Gastrocnemius medialis (tissue), 4 donors: ENCODE results near the gene DCP1B. TPM values are rescaled to one million over a fixed set of nuclear protein-coding genes. Genes with fewer than 3 reads are reported as not detected.

ENCODE experiments used
- ATAC-seq, 2 donors: fragments of 150-250 bp; one replicate each; pipeline ENCODE4 v1.9.1; 2016
- DNase-seq, 2 donors: peaks; one replicate each; pipeline ENCODE4 v3.0.0-alpha.2; 2019
- H3K27ac ChIP-seq, 4 donors: fragments of 200-600 bp; sonication (generic); 1 replicate in 1 of 4; 2 replicates in 3 of 4; pipeline ENCODE4 v1.5.1; 2016 to 2018; ENCODE audit warnings: mild to moderate bottlenecking in 2 of 4, moderate library complexity in 1 of 4
- H3K27me3 ChIP-seq, 3 donors: fragments of 200-600 bp; sonication (generic) in 2 of 3; 1 replicate in 1 of 3; 2 replicates in 2 of 3; pipeline versions ENCODE4 v1.5.1 to v1.6.0; 2016 to 2019; ENCODE audit warnings: mild to moderate bottlenecking in 1 of 3, moderate library complexity in 1 of 3
- H3K36me3 ChIP-seq, 2 donors: fragments of 200-600 bp; sonication (generic) in 1 of 2; one replicate each; pipeline ENCODE4 v1.5.1; 2017 to 2018
- H3K4me1 ChIP-seq, 2 donors: fragments of 200-600 bp; sonication (generic) in 1 of 2; one replicate each; pipeline ENCODE4 v1.5.1; 2016 to 2017; ENCODE audit warnings: mild to moderate bottlenecking in 2 of 2
- H3K4me3 ChIP-seq, 4 donors: fragments of 200-600 bp; sonication (generic) in 3 of 4; 1 replicate in 1 of 4; 2 replicates in 3 of 4; pipeline ENCODE4 v1.5.1; 2016 to 2019; ENCODE audit warnings: mild to moderate bottlenecking in 2 of 4
- H3K9me3 ChIP-seq, 3 donors: fragments of 200-600 bp; sonication (generic) in 2 of 3; 1 replicate in 1 of 3; 2 replicates in 2 of 3; pipeline ENCODE4 v1.5.1; 2016 to 2019
- POLR2A ChIP-seq, 2 donors: fragments of 450-650 bp; IDR thresholded peaks; one replicate each; pipeline ENCODE4 v1.6.1; 2017; ENCODE audit warnings: antibody characterized with exemption in 2 of 2, mild to moderate bottlenecking in 2 of 2, moderate library complexity in 2 of 2
- in situ Hi-C, 4 donors: fragments of 200-750 bp; cut with MboI; loops; one replicate each; pipeline versions ENCODE4 v1.15.0 to v1.8.0; 2017; ENCODE audit warnings: low sequenced_read_pairs in 4 of 4
- intact Hi-C: fragments of 100-400 bp; cut with DNase I; formaldehyde crosslinking; loops from one replicate; pipeline ENCODE4 v1.15.1; 2023; ENCODE audit warnings: low total_unique reads
- total RNA-seq, 4 donors: library from RNA; depleted of rRNA; stranded (reverse); fragments of >200 nt; gene quantifications; one replicate each; pipeline versions ENCODE4 v1.1.0 to v1.2.3, GENCODE V29; 2016
- TF ChIP-seq, protein P1 (sequence below), 5 experiments: fragments of 450-650 bp in 3 of 5; fragments of 200-600 bp in 2 of 5; sonication (generic) in 2 of 5; IDR thresholded peaks in 4 of 5; conservative IDR thresholded peaks in 1 of 5; 1 replicate in 4 of 5; 2 replicates in 1 of 5; pipeline ENCODE4 v1.5.1; 2016 to 2019; ENCODE audit warnings: antibody characterized with exemption in 5 of 5, mild to moderate bottlenecking in 3 of 5, moderate library complexity in 3 of 5

The DCP1B gene
- total RNA-seq, 4 donors from 2014 or later, result 11.5 to 13.5 (median 12.4) TPM

DNA sequence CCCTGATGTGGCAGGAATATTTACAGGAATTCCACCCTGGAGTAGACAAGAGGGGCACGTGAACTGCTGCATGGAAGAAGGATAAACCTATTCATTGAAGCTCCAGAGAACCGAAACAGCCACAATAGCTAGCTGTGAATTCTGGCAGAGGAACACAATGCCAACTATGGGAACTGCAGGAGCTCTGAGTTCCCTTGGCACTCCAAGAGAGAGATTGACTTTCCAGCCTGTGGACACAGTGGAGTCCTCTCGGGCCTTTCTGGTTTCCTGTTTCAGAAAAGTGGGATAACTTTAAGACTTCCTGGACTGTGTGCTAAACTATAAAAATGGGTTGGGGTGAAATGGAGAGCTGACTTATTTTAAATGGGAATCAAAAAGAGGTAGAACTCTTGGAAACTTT, 97.7 kb downstream of the DCP1B start:
- peak overlapping the region in 2 of 4 donors; percentile 13 to 46 for H3K27ac ChIP-seq
- H3K36me3 ChIP-seq, result no peaks in the 10 kb centered on the region
- no peak overlapping the region for H3K4me3 ChIP-seq
- DNase-seq (no peak), ATAC-seq (peak in 1 of 2 donors; percentile 92)
- in situ Hi-C loops, result no loop called here
- peaks cover 7 to 17% of the 10 kb centered on the region in 2 donors for H3K4me1 ChIP-seq
- H3K27me3 ChIP-seq, result no peaks in the 10 kb centered on the region
- no peak for TF ChIP-seq POLR2A (IDR thresholded peaks at IDR 0.05)
- TF ChIP-seq, protein P1, sequence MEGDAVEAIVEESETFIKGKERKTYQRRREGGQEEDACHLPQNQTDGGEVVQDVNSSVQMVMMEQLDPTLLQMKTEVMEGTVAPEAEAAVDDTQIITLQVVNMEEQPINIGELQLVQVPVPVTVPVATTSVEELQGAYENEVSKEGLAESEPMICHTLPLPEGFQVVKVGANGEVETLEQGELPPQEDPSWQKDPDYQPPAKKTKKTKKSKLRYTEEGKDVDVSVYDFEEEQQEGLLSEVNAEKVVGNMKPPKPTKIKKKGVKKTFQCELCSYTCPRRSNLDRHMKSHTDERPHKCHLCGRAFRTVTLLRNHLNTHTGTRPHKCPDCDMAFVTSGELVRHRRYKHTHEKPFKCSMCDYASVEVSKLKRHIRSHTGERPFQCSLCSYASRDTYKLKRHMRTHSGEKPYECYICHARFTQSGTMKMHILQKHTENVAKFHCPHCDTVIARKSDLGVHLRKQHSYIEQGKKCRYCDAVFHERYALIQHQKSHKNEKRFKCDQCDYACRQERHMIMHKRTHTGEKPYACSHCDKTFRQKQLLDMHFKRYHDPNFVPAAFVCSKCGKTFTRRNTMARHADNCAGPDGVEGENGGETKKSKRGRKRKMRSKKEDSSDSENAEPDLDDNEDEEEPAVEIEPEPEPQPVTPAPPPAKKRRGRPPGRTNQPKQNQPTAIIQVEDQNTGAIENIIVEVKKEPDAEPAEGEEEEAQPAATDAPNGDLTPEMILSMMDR (IDR thresholded peaks at IDR 0.05 in 4 of 5, conservative IDR thresholded peaks at IDR 0.05 in 1 of 5), result no peak
- peaks cover 0 to 9% (median 0%) of the 10 kb centered on the region in 3 donors for H3K9me3 ChIP-seq
- intact Hi-C loops, result no loop called here

DNA sequence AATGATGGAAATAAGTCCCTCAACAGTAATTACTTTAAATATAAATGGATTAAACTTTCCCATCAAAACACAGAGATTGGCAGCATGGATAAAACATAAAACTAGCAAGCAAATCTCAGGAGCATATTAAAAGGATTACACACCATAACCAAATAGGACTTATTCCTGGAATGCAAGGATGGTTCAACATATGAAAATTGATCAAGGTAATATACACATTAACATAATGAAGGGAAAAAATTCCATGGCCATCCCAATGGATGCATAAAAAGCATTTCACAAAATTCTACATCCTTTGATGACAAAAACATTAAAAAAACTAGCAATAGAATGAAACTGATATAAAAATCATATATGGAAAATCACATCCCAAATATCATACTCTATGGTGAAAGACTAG, 99.4 kb downstream of the DCP1B start:
- peaks cover 0 to 9% (median 0%) of the 10 kb centered on the region in 3 donors for H3K9me3 ChIP-seq
- intact Hi-C loops, result no loop called here
- no peaks in the 10 kb centered on the region for H3K36me3 ChIP-seq

DNA sequence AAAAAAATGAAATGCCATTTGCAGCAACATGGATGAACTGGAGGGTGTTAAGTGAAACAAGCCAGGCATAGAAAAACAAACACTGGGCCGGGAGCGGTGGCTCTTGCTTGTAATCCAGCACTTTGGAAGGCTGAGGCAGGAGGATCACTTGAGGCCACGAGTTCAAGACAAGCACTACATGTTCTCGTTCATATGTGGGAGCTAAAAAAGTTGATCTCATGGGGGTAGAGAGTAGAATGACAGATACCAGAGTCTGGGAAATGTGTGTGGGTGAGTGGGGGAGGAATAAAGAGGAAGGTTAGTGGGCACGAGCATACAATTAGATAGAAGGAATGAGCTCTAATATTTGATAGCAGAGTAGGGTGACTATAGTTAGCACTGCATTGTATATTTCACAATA, 107.3 kb downstream of the DCP1B start:
- Histone ChIP-seq H3K9me3 (peaks cover 0 to 6% (median 0%) of the 10 kb centered on the region in 3 donors), H3K36me3 (no peaks in the 10 kb centered on the region), H3K4me3 (no peak overlapping the region), H3K4me1 (no peaks in the 10 kb centered on the region), H3K27me3 (no peaks in the 10 kb centered on the region), H3K27ac (no peak overlapping the region)
- TF ChIP-seq, protein P1 (IDR thresholded peaks at IDR 0.05 in 4 of 5, conservative IDR thresholded peaks at IDR 0.05 in 1 of 5), result no peak
- DNase-seq (no peak), ATAC-seq (no peak)
- in situ Hi-C loops, result no loop called here
- intact Hi-C loops, result no loop called here

More for the DNA sequence above, 99.4 kb downstream of the DCP1B start:
- Histone ChIP-seq H3K27me3 (no peaks in the 10 kb centered on the region), H3K27ac (no peak overlapping the region), H3K4me3 (no peak overlapping the region), H3K4me1 (peaks cover 0 to 12% of the 10 kb centered on the region in 2 donors)
- TF ChIP-seq, protein P1 (IDR thresholded peaks at IDR 0.05 in 4 of 5, conservative IDR thresholded peaks at IDR 0.05 in 1 of 5), result no peak
- no peak for TF ChIP-seq POLR2A (IDR thresholded peaks at IDR 0.05)
- in situ Hi-C loops, result no loop called here
- DNase-seq (no peak), ATAC-seq (no peak)

Other genes with a start within 250 kb of the DCP1B start
- gene LRTM2, start 183.9 kb downstream of the DCP1B start, total RNA-seq, result not detected
- gene CACNA2D4, start 85.8 kb downstream of the DCP1B start, total RNA-seq, result 1 to 10 TPM in 2 of 4 donors, under 1 TPM in 2; 0.25 to 3.1 (median 0.68) TPM
- 1 to 10 TPM in 2 of 4 donors, under 1 TPM in 2; 0.80 to 1.8 (median 0.91) TPM for gene CACNA1C, start 48.5 kb upstream of the DCP1B start, total RNA-seq